H1 (cell line): ENCODE results near the gene TRIAP1. TPM values are rescaled to one million over a fixed set of nuclear protein-coding genes. Genes with fewer than 3 reads are reported as not detected.

Experiments
- CTCF ChIA-PET: fragments of 300-600 bp; sonication (Branson Sonifier 250); formaldehyde crosslinking; loops from one replicate; lab custom pipeline; 2021; ENCODE audit not compliant: partially characterized antibody; lab: Charles Lee
- POLR2A ChIA-PET: fragments of 300-600 bp; sonication (Branson Sonifier 250); formaldehyde crosslinking; loops from one replicate; lab custom pipeline; 2021; ENCODE audit warnings: inconsistent platforms; ENCODE audit not compliant: partially characterized antibody; lab: Charles Lee
- DNase-seq, 2 experiments: peaks; one replicate each; pipeline versions ENCODE4 v3.0.0 to v3.0.0-alpha.2; 2010 to 2022; ENCODE audit warnings: low spot score in 2 of 2, low read depth in 1 of 2, mixed read lengths in 1 of 2
- FAIRE-seq: peaks from 2 replicates; lab custom pipeline; 2011; peaks lifted over from hg19 to GRCh38; lab: Jason Lieb, UNC
- H2AFZ ChIP-seq: 2 replicates; pipeline ENCODE4 v1.8.1; 2012; ENCODE audit warnings: low read length, inconsistent platforms
- H2AK5ac ChIP-seq: 2 replicates; pipeline ENCODE4 v1.6.1; 2013; ENCODE audit warnings: low read depth, low read length
- H2BK120ac ChIP-seq: replicated peaks from 2 replicates; pipeline ENCODE3; 2013; ENCODE audit warnings: low read depth, low read length, inconsistent platforms
- H2BK12ac ChIP-seq: 2 replicates; pipeline ENCODE4 v1.6.1; 2013; ENCODE audit warnings: low read depth, low read length
- H2BK15ac ChIP-seq: 2 replicates; pipeline ENCODE4 v1.6.1; 2013; ENCODE audit warnings: low read length
- H2BK20ac ChIP-seq: 2 replicates; pipeline ENCODE4 v1.6.1; 2013; ENCODE audit warnings: low read length
- H2BK5ac ChIP-seq: 2 replicates; pipeline ENCODE4 v1.6.1; 2013; ENCODE audit warnings: low read depth, low read length
- H3K14ac ChIP-seq: 2 replicates; pipeline ENCODE4 v1.6.1; 2013; ENCODE audit warnings: inconsistent platforms; ENCODE audit not compliant: insufficient read length
- H3K18ac ChIP-seq: 2 replicates; pipeline ENCODE4 v1.6.1; 2013; ENCODE audit warnings: low read length; ENCODE audit errors: extremely low read depth
- H3K23ac ChIP-seq: 2 replicates; pipeline ENCODE4 v1.6.1; 2013; ENCODE audit warnings: inconsistent platforms; ENCODE audit not compliant: insufficient read length
- H3K23me2 ChIP-seq: 2 replicates; pipeline ENCODE4 v1.6.1; 2013; ENCODE audit warnings: low read depth, low read length
- H3K27ac ChIP-seq: 2 replicates; pipeline ENCODE4 v1.6.1; 2011; ENCODE audit warnings: low read depth, low read length, inconsistent platforms
- H3K27me3 ChIP-seq, 4 experiments: replicated peaks in 1 of 4; 1 replicate in 1 of 4; 2 replicates in 3 of 4; pipeline versions ENCODE4 v1.6.1 to v1.8.1; 2011 to 2013; ENCODE audit warnings: low read length in 3 of 4, mild to moderate bottlenecking in 3 of 4, inconsistent platforms in 2 of 4, mixed read lengths in 2 of 4, moderate library complexity in 1 of 4; ENCODE audit not compliant: control insufficient read depth in 3 of 4, insufficient read depth in 3 of 4; ENCODE audit errors: extremely low read depth in 1 of 4
- H3K36me3 ChIP-seq, 4 experiments: 2 replicates each; pipeline versions ENCODE4 v1.6.1 to v1.8.1; 2011 to 2013; ENCODE audit warnings: mild to moderate bottlenecking in 4 of 4, low read length in 3 of 4, moderate library complexity in 2 of 4, control low read depth in 1 of 4, inconsistent platforms in 1 of 4; ENCODE audit not compliant: insufficient read depth in 4 of 4, control insufficient read depth in 2 of 4
- H3K4ac ChIP-seq: replicated peaks from 2 replicates; pipeline ENCODE3; 2013; ENCODE audit warnings: low read length, low read depth, mixed read lengths, inconsistent platforms; ENCODE audit not compliant: insufficient read length
- H3K4me1 ChIP-seq, 4 experiments: replicated peaks in 1 of 4; 1 replicate in 1 of 4; 2 replicates in 3 of 4; pipeline versions ENCODE4 v1.6.1 to v1.8.1; 2011 to 2013; ENCODE audit warnings: low read length in 3 of 4, inconsistent platforms in 2 of 4, mixed read lengths in 1 of 4; ENCODE audit not compliant: insufficient read depth in 4 of 4, control insufficient read depth in 3 of 4
- H3K4me2 ChIP-seq, 2 experiments: 2 replicates each; pipeline versions ENCODE4 v1.6.1 to v1.8.1; 2011 to 2013; ENCODE audit warnings: low read depth in 2 of 2, low read length in 2 of 2, control low read depth in 1 of 2, inconsistent platforms in 1 of 2, mild to moderate bottlenecking in 1 of 2; ENCODE audit not compliant: insufficient read depth in 1 of 2
- H3K4me3 ChIP-seq, 4 experiments: fragments of 200-600, 300-600 bp in 1 of 4; sonication (generic), shearing (Covaris generic), sonication (Bioruptor Twin) in 1 of 4; 2 replicates each; pipeline versions ENCODE4 v1.5.1 to v1.8.1; 2011 to 2016; ENCODE audit warnings: low read length in 4 of 4, low read depth in 3 of 4, control low read depth in 2 of 4, inconsistent platforms in 2 of 4, mild to moderate bottlenecking in 2 of 4, mixed read lengths in 1 of 4, moderate library complexity in 1 of 4; ENCODE audit not compliant: insufficient read depth in 2 of 4; ENCODE audit errors: extremely low read depth in 1 of 4
- H3K56ac ChIP-seq: replicated peaks from 2 replicates; pipeline ENCODE3; 2013; ENCODE audit warnings: low read depth, mild to moderate bottlenecking, mixed read lengths, low read length, inconsistent platforms; ENCODE audit not compliant: insufficient read length
- H3K79me1 ChIP-seq: 2 replicates; pipeline ENCODE4 v1.6.1; 2013; ENCODE audit warnings: low read depth, low read length, control low read depth
- H3K79me2 ChIP-seq, 2 experiments: 2 replicates each; pipeline versions ENCODE4 v1.6.1 to v1.8.1; 2012 to 2013; ENCODE audit warnings: low read length in 2 of 2, mild to moderate bottlenecking in 2 of 2, inconsistent platforms in 1 of 2; ENCODE audit not compliant: insufficient read depth in 2 of 2, control insufficient read depth in 1 of 2
- H3K9ac ChIP-seq, 4 experiments: replicated peaks in 1 of 4; 1 replicate in 1 of 4; 2 replicates in 3 of 4; pipeline versions ENCODE4 v1.6.1 to v1.8.1; 2011 to 2013; ENCODE audit warnings: low read depth in 3 of 4, low read length in 3 of 4, control low read depth in 2 of 4, mild to moderate bottlenecking in 2 of 4, moderate library complexity in 2 of 4, inconsistent platforms in 1 of 4; ENCODE audit errors: extremely low read depth in 1 of 4
- H3K9me3 ChIP-seq, 2 experiments: 2 replicates each; pipeline versions ENCODE4 v1.6.1 to v1.8.1; 2012 to 2013; ENCODE audit warnings: mild to moderate bottlenecking in 2 of 2, moderate library complexity in 2 of 2, control low read depth in 1 of 2, inconsistent platforms in 1 of 2, low read depth in 1 of 2, low read length in 1 of 2, mixed read lengths in 1 of 2; ENCODE audit not compliant: insufficient read depth in 2 of 2
- H4K20me1 ChIP-seq, 2 experiments: replicated peaks in 1 of 2; 2 replicates each; pipeline versions ENCODE3 to v1.8.1; 2011 to 2013; ENCODE audit warnings: inconsistent platforms in 2 of 2, low read length in 2 of 2, mild to moderate bottlenecking in 1 of 2; ENCODE audit not compliant: insufficient read depth in 2 of 2, control insufficient read depth in 1 of 2
- H4K5ac ChIP-seq: 2 replicates; pipeline ENCODE4 v1.6.1; 2013; ENCODE audit warnings: low read length, low read depth, mixed read lengths, inconsistent platforms; ENCODE audit not compliant: insufficient read length
- H4K8ac ChIP-seq: 2 replicates; pipeline ENCODE4 v1.8.0; 2013; ENCODE audit warnings: mild to moderate bottlenecking, moderate library complexity, low read length, inconsistent platforms; ENCODE audit not compliant: insufficient read depth; ENCODE audit errors: extremely low read depth
- H4K91ac ChIP-seq: replicated peaks from 2 replicates; pipeline ENCODE3; 2013; ENCODE audit warnings: low read length, mixed read lengths, inconsistent platforms; ENCODE audit not compliant: insufficient read length
- CHD1 ChIP-seq: IDR thresholded peaks from 2 replicates; pipeline ENCODE4 v1.6.1; 2012; ENCODE audit warnings: low read depth, low read length, improper control_type of control experiment
- CTCF ChIP-seq, 3 experiments: IDR thresholded peaks; 1 replicate in 2 of 3; 2 replicates in 1 of 3; pipeline versions ENCODE4 v1.5.1 to v1.6.1; 2011; ENCODE audit warnings: low read length in 3 of 3, mild to moderate bottlenecking in 3 of 3, inconsistent platforms in 2 of 3, low read depth in 1 of 3, moderate library complexity in 1 of 3; ENCODE audit not compliant: insufficient read depth in 1 of 3; ENCODE audit errors: control extremely low read depth in 1 of 3
- JUN ChIP-seq: IDR thresholded peaks from 2 replicates; pipeline ENCODE4 v1.6.1; 2011; ENCODE audit warnings: low read depth, mild to moderate bottlenecking, improper control_type of control experiment, low read length
- POLR2AphosphoS5 ChIP-seq: IDR thresholded peaks from 2 replicates; pipeline ENCODE4 v1.6.1; 2011; ENCODE audit warnings: low read depth, low read length
- TAF1 ChIP-seq: IDR thresholded peaks from 2 replicates; pipeline ENCODE4 v1.6.1; 2011; ENCODE audit warnings: mild to moderate bottlenecking, low read depth, low read length
- WGBS, 2 experiments: shearing (Covaris generic) in 1 of 2; methylation state at CpG; one replicate each; pipeline versions ENCODE4 v1.1.6 to v1.1.7; 2013 to 2015; ENCODE audit warnings: low lambda C conversion rate in 2 of 2, mixed read lengths in 2 of 2, inconsistent platforms in 1 of 2, low coverage in 1 of 2, missing lambda C conversion rate in 1 of 2; ENCODE audit not compliant: insufficient replicate concordance in 2 of 2, insufficient coverage in 1 of 2, insufficient read length in 1 of 2; ENCODE audit errors: extremely low coverage in 1 of 2, missing lambda C conversion rate in 1 of 2; 5-methylcytosine and 5-hydroxymethylcytosine counted together
- polyA plus RNA-seq, 7 experiments: library from polyadenylated mRNA; depleted of rRNA in 3 of 7; stranded (reverse) in 5 of 7; unstranded in 2 of 7; fragments of >200 nt in 5 of 7; fragments of 200-250 nt in 2 of 7; gene quantifications; 1 replicate in 5 of 7; 2 replicates in 1 of 7; 4 replicates in 1 of 7; pipeline versions ENCODE4 v1.2.1 to v1.2.3, GENCODE V29; 2011 to 2013; ENCODE audit warnings: missing spikeins in 2 of 7, mixed read lengths in 2 of 7
- total RNA-seq: library from RNA; stranded (reverse); fragmentation: NEBNext Ultra II Directional; extraction: Animal tissue kit (Norgen Biotek cat#: 25700); gene quantifications from 2 replicates; pipeline ENCODE4 v1.2.1, GENCODE V29; 2021

The TRIAP1 gene
- total and polyA plus RNA-seq, 2 of the 8 experiments (the other 6 are each of a cell fraction or from before 2014, with no cell fraction given) = 42.0 to 63.4 TPM

GRCh38 chr12:120399531-120399930 is 46.7 kb downstream of the TRIAP1 start:
- no peak overlapping the region for H3K4me2 ChIP-seq
- no peak overlapping the region for H4K5ac ChIP-seq
- no peak overlapping the region for H3K9ac ChIP-seq
- ChIA-PET POLR2A (interaction anchor here (0.8 to 3.3 kb wide), 3 partner anchors 10 to 14 kb away, joined by 3 to 9 read pairs (median 3); no protein-coding TSS in a partner anchor), CTCF (interaction anchor here (0.6 to 1.2 kb wide), 4 partner anchors 27 to 114 kb away, joined by 3 to 7 read pairs (median 4); no protein-coding TSS in a partner anchor)
- no peak overlapping the region for H3K27ac ChIP-seq
- peaks cover 4 to 15% (median 9%) of the 10 kb centered on the region in 4 experiments for H3K4me1 ChIP-seq
- FAIRE-seq = no peak
- no peaks in the 10 kb centered on the region for H3K27me3 ChIP-seq
- H4K20me1 ChIP-seq = no peaks in the 10 kb centered on the region
- H4K91ac ChIP-seq = no peak overlapping the region
- no peak for DNase-seq
- H2BK15ac ChIP-seq = peak overlapping the region; percentile 48; the same call in 1 of the 2 replicates
- peak overlapping the region; percentile 23; the same call in 1 of the 2 replicates for H2BK20ac ChIP-seq
- H3K18ac ChIP-seq = no peak overlapping the region
- H3K23ac ChIP-seq = no peak overlapping the region
- H3K14ac ChIP-seq = no peak overlapping the region
- H2BK12ac ChIP-seq = 0 out of 2 replicates have a peak overlapping the region, but pooled peaks have one; percentile 40
- H2AK5ac ChIP-seq = no peak overlapping the region
- no peaks in the 10 kb centered on the region for H3K36me3 ChIP-seq
- no peaks in the 10 kb centered on the region for H3K79me1 ChIP-seq
- no peak overlapping the region for H4K8ac ChIP-seq
- H3K79me2 ChIP-seq = no peaks in the 10 kb centered on the region
- no peaks in the 10 kb centered on the region for H3K23me2 ChIP-seq
- no peak overlapping the region for H2BK120ac ChIP-seq
- no peak overlapping the region for H2BK5ac ChIP-seq
- TF ChIP-seq TAF1 (no peak), POLR2AphosphoS5 (no peak), CTCF (IDR thresholded peaks at IDR 0.05; ENCODE audit: control extremely low read depth in 1 of 3, insufficient read depth in 1 of 3, low read depth in 1 of 3, low read length in 3 of 3) (no peak), CHD1 (no peak), JUN (no peak)
- H2AFZ ChIP-seq = no peak overlapping the region
- no peak overlapping the region for H3K4me3 ChIP-seq
- WGBS, 2 experiments = 78% methylated on average over 5 of the region's 5 CpGs; no CpG with 5 or more reads in 1 of the 2 experiments
- no peak overlapping the region for H3K56ac ChIP-seq
- H3K9me3 ChIP-seq = no peaks in the 10 kb centered on the region
- H3K4ac ChIP-seq = no peak overlapping the region
